HG02588 (cell line): Measurements from ENCODE around the gene ITGAL.

Experiments used
- ATAC-seq: cut with Tn5 transposase; IDR thresholded peaks from one replicate; pipeline ENCODE4 v1.9.1; 2021; ENCODE audit warnings: mild to moderate bottlenecking, moderate library complexity; ENCODE audit not compliant: unreplicated experiment

ITGAL gene

GRCh38 chr16:30567160-30567990 is 94.8 kb downstream of the ITGAL start:
- ATAC-seq = no peak

DNA sequence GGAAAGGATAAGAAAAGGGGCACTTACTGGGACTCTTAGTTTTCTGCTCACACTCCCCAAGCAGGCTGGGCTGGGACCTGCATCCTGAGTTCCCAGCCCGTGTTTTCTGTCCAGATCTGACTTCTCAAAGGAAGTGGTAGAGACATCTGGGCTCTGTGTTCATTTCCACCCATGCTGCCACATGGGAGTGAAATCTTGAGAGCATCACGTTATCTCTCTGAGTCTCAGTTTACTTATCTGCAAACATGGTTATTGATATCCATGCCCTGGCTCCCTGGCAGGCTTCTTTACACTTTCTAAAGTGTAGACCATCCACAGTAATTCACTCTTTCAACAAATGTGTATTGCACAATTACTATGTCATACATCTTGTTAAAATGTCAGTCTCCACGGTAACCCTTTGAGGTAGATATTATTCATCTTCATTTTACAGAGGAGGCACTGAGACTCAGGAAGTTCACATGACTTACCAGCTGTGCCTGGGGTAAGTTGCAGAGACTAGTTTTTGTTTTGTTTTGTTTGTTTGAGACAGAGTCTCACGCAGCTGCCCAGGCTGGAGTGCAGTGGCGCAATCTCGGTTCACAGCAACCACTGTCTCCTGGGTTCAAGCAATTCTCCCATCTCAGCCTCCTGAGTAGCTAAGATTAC is 95.6 kb downstream of the ITGAL start:
- no peak for ATAC-seq

- ATAC-seq = no peak
Observed at GRCh38 chr16:30569281-30569680, 96.7 kb downstream of the ITGAL start.

GRCh38 chr16:30569746-30570635 is 97.4 kb downstream of the ITGAL start:
- ATAC-seq = no peak

DNA sequence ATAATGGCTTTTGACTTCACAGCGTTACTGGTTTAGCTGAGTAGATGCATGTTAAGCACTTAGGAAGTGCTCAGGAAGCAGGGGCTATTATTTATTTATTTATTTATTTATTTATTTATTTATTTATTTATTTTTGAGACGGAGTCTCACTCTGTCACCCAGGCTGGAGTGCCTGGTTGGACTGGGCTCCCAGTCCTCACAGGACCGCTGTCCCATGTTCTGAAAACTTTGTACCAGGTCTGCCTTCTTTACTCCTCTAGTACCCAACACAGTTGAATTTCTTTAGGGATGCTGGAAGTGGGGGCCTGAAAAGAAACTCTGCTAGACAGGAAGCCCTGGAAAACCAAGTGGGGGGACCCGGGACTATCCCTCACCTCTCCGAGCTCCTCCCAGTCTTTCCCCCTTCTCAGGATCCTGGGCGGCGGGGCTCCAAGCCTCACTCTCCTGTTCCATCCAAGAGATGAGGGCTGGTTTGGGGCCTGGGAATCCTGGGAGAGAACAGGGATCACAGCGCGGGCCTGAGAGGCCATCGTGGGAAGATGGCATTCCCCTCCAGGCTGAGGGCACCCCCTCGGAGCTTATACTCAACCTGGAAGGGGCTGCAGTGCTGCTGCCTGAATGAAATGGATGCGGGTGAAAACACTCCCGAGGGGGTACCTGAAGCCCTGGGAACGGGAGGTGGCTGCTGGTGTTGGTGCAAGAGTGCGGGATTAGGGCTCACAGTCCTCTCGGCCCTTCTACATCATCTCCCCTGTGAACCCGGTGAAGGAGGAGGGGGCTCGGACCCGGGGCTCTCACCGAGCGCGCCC is 98.3 kb downstream of the ITGAL start:
- no peak for ATAC-seq

DNA sequence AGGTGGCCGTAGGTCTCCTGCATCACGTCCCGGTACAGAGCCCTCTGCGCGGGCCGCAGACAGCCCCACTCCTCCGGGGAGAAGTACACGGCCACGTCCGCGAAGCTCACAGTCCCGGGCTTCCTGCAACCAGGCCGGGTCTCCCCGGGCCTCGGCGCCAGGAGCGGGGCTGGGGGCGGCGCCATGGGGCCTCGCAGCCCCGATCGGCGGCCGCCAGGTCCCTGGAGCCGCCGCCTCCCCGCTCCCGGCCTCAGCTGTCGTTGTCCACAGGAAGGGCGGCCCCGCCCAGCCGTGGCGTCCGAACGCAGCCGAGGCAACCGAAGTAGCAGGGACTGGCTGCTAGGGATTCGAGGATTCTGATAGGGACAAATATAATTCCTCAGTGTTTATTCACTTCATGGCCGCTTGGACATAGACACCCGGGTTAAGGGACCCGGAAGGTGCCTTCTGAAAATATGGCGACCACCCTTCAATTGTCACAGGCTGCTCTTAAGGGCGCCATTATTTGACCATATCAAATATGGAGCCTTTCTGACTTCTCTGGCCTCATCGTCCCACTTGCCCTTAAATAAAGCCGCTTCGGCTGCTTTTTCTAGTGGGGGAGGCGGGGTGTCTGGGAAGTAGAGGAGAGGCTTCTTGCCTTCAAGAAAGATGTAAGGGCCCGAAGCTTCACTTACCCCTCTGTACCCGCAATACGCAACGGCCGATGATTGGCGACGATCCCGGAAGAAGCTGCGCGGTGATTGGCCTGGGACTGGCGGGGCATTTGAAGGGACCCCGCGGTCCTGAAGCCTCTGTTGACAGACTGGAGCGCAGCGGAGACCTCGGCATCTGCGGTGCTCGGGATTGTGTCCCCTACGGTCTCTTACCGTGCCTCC is 99.1 kb downstream of the ITGAL start, which contains the start of gene ZNF688:
TSS of gene ZNF688 (minus strand) at position 270 of the 878 bp plus-strand sequence. CDS start at position 185, 85 bp downstream.
- ATAC-seq = peak; percentile 72
